Endothelial cell (in vitro differentiated cells): ENCODE measurements around the gene TGM1. TPM values are rescaled to one million over a fixed set of nuclear protein-coding genes. Genes with fewer than 3 reads are reported as not detected.

Experiments used
- DNase-seq: peaks from one replicate; pipeline ENCODE4 v3.0.0; 2021; ENCODE audit warnings: low spot score
- H3K27ac Mint-ChIP-seq: one replicate; pipeline ENCODE4 v1.8.0; 2021; ENCODE audit warnings: mixed read lengths, inconsistent platforms; ENCODE audit not compliant: unreplicated experiment
- H3K27me3 Mint-ChIP-seq: one replicate; pipeline ENCODE4 v1.8.0; 2021; ENCODE audit warnings: mild to moderate bottlenecking, moderate library complexity, mixed read lengths, inconsistent platforms; ENCODE audit not compliant: unreplicated experiment
- H3K36me3 Mint-ChIP-seq: one replicate; pipeline ENCODE4 v1.8.0; 2021; ENCODE audit warnings: mild to moderate bottlenecking, low read depth, mixed read lengths, inconsistent platforms; ENCODE audit not compliant: unreplicated experiment
- H3K4me1 Mint-ChIP-seq: one replicate; pipeline ENCODE4 v1.8.0; 2021; ENCODE audit warnings: mild to moderate bottlenecking, mixed read lengths, inconsistent platforms; ENCODE audit not compliant: unreplicated experiment
- H3K4me3 Mint-ChIP-seq: one replicate; pipeline ENCODE4 v1.8.0; 2021; ENCODE audit warnings: mild to moderate bottlenecking, mixed read lengths, inconsistent platforms; ENCODE audit not compliant: unreplicated experiment
- H3K9me3 Mint-ChIP-seq: one replicate; pipeline ENCODE4 v1.8.0; 2021; ENCODE audit warnings: mixed read lengths, inconsistent platforms; ENCODE audit not compliant: unreplicated experiment
- CTCF ChIP-seq: fragments of 200-600 bp; sonication (generic); IDR thresholded peaks from one replicate; pipeline ENCODE4 v1.5.0; 2021; ENCODE audit warnings: antibody characterized with exemption; ENCODE audit not compliant: unreplicated experiment
- total RNA-seq: library from RNA; stranded (reverse); fragmentation: NEBNext Ultra II Directional; extraction: Animal tissue kit (Norgen Biotek cat#: 25700); gene quantifications from one replicate; pipeline ENCODE4 v1.2.1, GENCODE V29; 2021; ENCODE audit not compliant: unreplicated experiment

Gene TGM1
- total RNA-seq, 1 donor from 2014 or later = 1.7 TPM

- Mint-ChIP-seq H3K9me3 (no peaks in the 10 kb centered on the region), H3K4me3 (peak overlapping the region; percentile 68), H3K36me3 (no peaks in the 10 kb centered on the region), H3K4me1 (peaks cover 9% of the 10 kb centered on the region), H3K27me3 (peaks cover 15% of the 10 kb centered on the region), H3K27ac (no peak overlapping the region)
- DNase-seq = no peak
- no peak for TF ChIP-seq CTCF
These were observed 4.9 kb downstream of the TGM1 start for GRCh38 chr14:24258119-24258518.

GRCh38 chr14:24256960-24257359 lies 6.0 kb downstream of the TGM1 start:
- no peaks in the 10 kb centered on the region for H3K36me3 Mint-ChIP-seq
- DNase-seq = no peak
- TF ChIP-seq CTCF = no peak
- H3K27ac Mint-ChIP-seq = no peak overlapping the region
- H3K27me3 Mint-ChIP-seq = peaks cover 15% of the 10 kb centered on the region
- H3K9me3 Mint-ChIP-seq = no peaks in the 10 kb centered on the region
- peaks cover 9% of the 10 kb centered on the region for H3K4me1 Mint-ChIP-seq
- no peak overlapping the region for H3K4me3 Mint-ChIP-seq

- H3K9me3 Mint-ChIP-seq = no peaks in the 10 kb centered on the region
- no peaks in the 10 kb centered on the region for H3K36me3 Mint-ChIP-seq
- H3K27me3 Mint-ChIP-seq = peaks cover 13% of the 10 kb centered on the region
- no peak for DNase-seq
- no peak overlapping the region for H3K27ac Mint-ChIP-seq
- peaks cover 9% of the 10 kb centered on the region for H3K4me1 Mint-ChIP-seq
- TF ChIP-seq CTCF = no peak
- no peak overlapping the region for H3K4me3 Mint-ChIP-seq
These were observed 6.9 kb downstream of the TGM1 start for GRCh38 chr14:24255931-24256711.

GRCh38 chr14:24255438-24255837 lies 7.5 kb downstream of the TGM1 start:
- no peak for DNase-seq
- Mint-ChIP-seq H3K9me3 (no peaks in the 10 kb centered on the region), H3K27ac (no peak overlapping the region), H3K4me1 (peaks cover 9% of the 10 kb centered on the region), H3K4me3 (no peak overlapping the region), H3K27me3 (peaks cover 11% of the 10 kb centered on the region), H3K36me3 (no peaks in the 10 kb centered on the region)
- TF ChIP-seq CTCF = no peak

- H3K36me3 Mint-ChIP-seq = no peaks in the 10 kb centered on the region
- no peak overlapping the region for H3K4me3 Mint-ChIP-seq
- no peaks in the 10 kb centered on the region for H3K9me3 Mint-ChIP-seq
- H3K4me1 Mint-ChIP-seq = peaks cover 9% of the 10 kb centered on the region
- no peak for TF ChIP-seq CTCF
- H3K27me3 Mint-ChIP-seq = peaks cover 13% of the 10 kb centered on the region
- DNase-seq = no peak
- H3K27ac Mint-ChIP-seq = no peak overlapping the region
These were observed 8.2 kb downstream of the TGM1 start for GRCh38 chr14:24254630-24255392.
